Endothelial cell of umbilical vein (primary cell): ENCODE measurements around the gene NFKBIA.

Experiments used
- POLR2A ChIP-seq: IDR thresholded peaks from 2 replicates; pipeline ENCODE4 v1.6.1; 2012; ENCODE audit warnings: low read depth, mild to moderate bottlenecking, control low read depth, low read length
- TF ChIP-seq, protein P1 (sequence below), 2 donors: IDR thresholded peaks; 1 replicate in 1 of 2; 2 replicates in 1 of 2; pipeline ENCODE4 v1.5.1; 2011; ENCODE audit warnings: low read length in 2 of 2, mild to moderate bottlenecking in 2 of 2, moderate library complexity in 2 of 2, control low read depth in 1 of 2, inconsistent platforms in 1 of 2, low read depth in 1 of 2; ENCODE audit not compliant: insufficient read depth in 1 of 2; ENCODE audit errors: extremely low read depth in 1 of 2

DNA sequence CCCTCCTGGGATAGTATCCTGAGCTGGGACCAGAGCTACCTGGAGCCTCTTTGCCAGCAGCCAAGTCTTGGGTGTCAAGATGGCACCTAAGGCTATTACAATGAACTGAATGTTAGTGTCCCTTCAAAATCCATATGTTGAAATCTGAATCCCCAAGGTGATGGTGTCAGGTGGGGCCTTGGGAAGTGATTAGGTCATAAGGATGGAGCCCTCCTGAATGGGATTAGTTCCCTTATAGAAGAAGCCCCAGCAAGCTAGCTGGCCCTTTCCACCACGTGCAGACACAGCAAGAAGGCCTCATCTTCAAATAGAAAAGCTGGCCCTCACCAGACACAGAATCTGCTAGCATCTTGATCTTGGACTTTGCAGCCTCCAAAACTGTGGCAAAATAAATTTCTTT lies 12.4 kb downstream of the NFKBIA start:
- TF ChIP-seq, protein P1, sequence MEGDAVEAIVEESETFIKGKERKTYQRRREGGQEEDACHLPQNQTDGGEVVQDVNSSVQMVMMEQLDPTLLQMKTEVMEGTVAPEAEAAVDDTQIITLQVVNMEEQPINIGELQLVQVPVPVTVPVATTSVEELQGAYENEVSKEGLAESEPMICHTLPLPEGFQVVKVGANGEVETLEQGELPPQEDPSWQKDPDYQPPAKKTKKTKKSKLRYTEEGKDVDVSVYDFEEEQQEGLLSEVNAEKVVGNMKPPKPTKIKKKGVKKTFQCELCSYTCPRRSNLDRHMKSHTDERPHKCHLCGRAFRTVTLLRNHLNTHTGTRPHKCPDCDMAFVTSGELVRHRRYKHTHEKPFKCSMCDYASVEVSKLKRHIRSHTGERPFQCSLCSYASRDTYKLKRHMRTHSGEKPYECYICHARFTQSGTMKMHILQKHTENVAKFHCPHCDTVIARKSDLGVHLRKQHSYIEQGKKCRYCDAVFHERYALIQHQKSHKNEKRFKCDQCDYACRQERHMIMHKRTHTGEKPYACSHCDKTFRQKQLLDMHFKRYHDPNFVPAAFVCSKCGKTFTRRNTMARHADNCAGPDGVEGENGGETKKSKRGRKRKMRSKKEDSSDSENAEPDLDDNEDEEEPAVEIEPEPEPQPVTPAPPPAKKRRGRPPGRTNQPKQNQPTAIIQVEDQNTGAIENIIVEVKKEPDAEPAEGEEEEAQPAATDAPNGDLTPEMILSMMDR (IDR thresholded peaks at IDR 0.05; ENCODE audit: extremely low read depth in 1 of 2, insufficient read depth in 1 of 2, low read depth in 1 of 2, low read length in 2 of 2) = no peak
- TF ChIP-seq POLR2A = no peak
